Cardiac septum (tissue), 1 donor: ENCODE measurements around the gene ZNF605. TPM values are rescaled to one million over a fixed set of nuclear protein-coding genes. Genes with fewer than 3 reads are reported as not detected.
A peak's percentile ranks its signal among the peaks of the same experiment; 100 is the strongest.
"Not testable (repeated sequence)": the region's sequence is repeated elsewhere in the genome, so short reads cannot be mapped to it uniquely, and the experiment has no call there.

Source experiments
- DNase-seq: peaks from one replicate; pipeline ENCODE4 v3.0.0-alpha.2; 2020; ENCODE audit warnings: low spot score
- intact Hi-C: fragments of 100-400 bp; cut with DNase I; formaldehyde crosslinking; loops from one replicate; pipeline ENCODE4 v1.14.0; 2022
- total RNA-seq: library from RNA; stranded (reverse); fragmentation: NEBNext Ultra II Directional; extraction: Animal tissue kit (Norgen Biotek cat#: 25700); gene quantifications from one replicate; pipeline ENCODE4 v1.2.1, GENCODE V29; 2021
- donor health status: DM: no; HTN: no; CAD: no.

The ZNF605 gene
- total RNA-seq, 1 donor from 2014 or later, result 12.6 TPM

- intact Hi-C loops, result no loop called here
Observed at GRCh38 chr12:132921685-132922084, 34.4 kb downstream of the ZNF605 start.

GRCh38 chr12:132918680-132919079 lies 37.4 kb downstream of the ZNF605 start:
- no peak for DNase-seq
- intact Hi-C loops, result no loop called here

More at GRCh38 chr12:132921685-132922084, 34.4 kb downstream of the ZNF605 start:
- DNase-seq, result no peak

- no peak for DNase-seq
- intact Hi-C loops, result no loop called here
Observed at GRCh38 chr12:132909030-132909368, 47.1 kb downstream of the ZNF605 start.

GRCh38 chr12:132908145-132909029 lies 47.7 kb downstream of the ZNF605 start:
- peak; percentile 98 for DNase-seq

GRCh38 chr12:132907789-132908144 lies 48.3 kb downstream of the ZNF605 start:
- DNase-seq, intact Hi-C loops: not testable (repeated sequence)

More at GRCh38 chr12:132908145-132909029, 47.7 kb downstream of the ZNF605 start:
- intact Hi-C loops, result no loop called here

GRCh38 chr12:132907216-132907615 lies 48.9 kb downstream of the ZNF605 start:
- intact Hi-C loops, result no loop called here
- DNase-seq, result no peak

- intact Hi-C loops, result loop anchor here (2.0 kb wide), 1 partner anchor 16 kb away; no protein-coding TSS in a partner anchor
- peak; percentile 89 for DNase-seq
Observed at GRCh38 chr12:132904718-132905328, 51.3 kb downstream of the ZNF605 start.

GRCh38 chr12:132899033-132899432 lies 57.1 kb downstream of the ZNF605 start:
- intact Hi-C loops, result no loop called here
- DNase-seq, result no peak

- intact Hi-C loops, result loop anchor here (2.0 to 5.0 kb wide), 2 partner anchors 16 to 127 kb away; partner anchors contain the start of gene ANKLE2
- no peak for DNase-seq
Observed at GRCh38 chr12:132888852-132889251, 67.3 kb downstream of the ZNF605 start.

GRCh38 chr12:132887513-132888351 lies 68.4 kb downstream of the ZNF605 start, which contains the start of gene CHFR:
Gene CHFR (minus strand): TSS chr12:132887605. CDS start chr12:132887328, 277 bp downstream.
- DNase-seq, result peak; percentile 99
- intact Hi-C loops, result loop anchor here (2.0 to 5.0 kb wide), 3 partner anchors 17 to 125 kb away; partner anchors contain the start of genes ANKLE2 and GOLGA3

GRCh38 chr12:132886529-132887477 lies 69.3 kb downstream of the ZNF605 start:
- DNase-seq, result no peak
- intact Hi-C loops, result loop anchor here (2.0 to 5.0 kb wide), 2 partner anchors 58 to 125 kb away; partner anchors contain the start of genes ANKLE2 and GOLGA3

- DNase-seq, result no peak
- intact Hi-C loops, result no loop called here
Observed at GRCh38 chr12:132881818-132882217, 74.3 kb downstream of the ZNF605 start.

- intact Hi-C loops, result not testable (repeated sequence)
Observed at GRCh38 chr12:132874620-132875019, 81.5 kb downstream of the ZNF605 start.

GRCh38 chr12:132874175-132874574 lies 81.9 kb downstream of the ZNF605 start:
- no peak for DNase-seq
- intact Hi-C loops, result no loop called here

More at GRCh38 chr12:132874620-132875019, 81.5 kb downstream of the ZNF605 start:
- not testable (repeated sequence) for DNase-seq

- intact Hi-C loops, result no loop called here
Observed at GRCh38 chr12:132873724-132874123, 82.4 kb downstream of the ZNF605 start.

GRCh38 chr12:132872975-132873421 lies 83.1 kb downstream of the ZNF605 start:
- DNase-seq, result no peak
- intact Hi-C loops, result no loop called here

More at GRCh38 chr12:132873724-132874123, 82.4 kb downstream of the ZNF605 start:
- DNase-seq, result no peak

GRCh38 chr12:132872073-132872855 lies 83.8 kb downstream of the ZNF605 start:
- DNase-seq, result no peak
- intact Hi-C loops, result no loop called here

- intact Hi-C loops, result no loop called here
- DNase-seq, result no peak
Observed at GRCh38 chr12:132869551-132869950, 86.6 kb downstream of the ZNF605 start.
